Activated CD8-positive, alpha-beta T cell treated with anti-CD3 and anti-CD28 coated beads for 36 hours (primary cell): ENCODE data around the gene NUPR2. TPM values are rescaled to one million over a fixed set of nuclear protein-coding genes. Genes with fewer than 3 reads are reported as not detected.
A peak's percentile ranks its signal among the peaks of the same experiment; 100 is the strongest.
"Not testable (repeated sequence)": the region's sequence is repeated elsewhere in the genome, so short reads cannot be mapped to it uniquely, and the experiment has no call there.

Source experiments
- ATAC-seq: fragments of 200-7000 bp; cut with Tn5 transposase; one replicate; pipeline ENCODE4 v1.10.0; 2021; ENCODE audit warnings: mild to moderate bottlenecking, moderate library complexity
- CTCF ChIA-PET: fragments of 350-600 bp; sonication (Branson Sonifier 250); formaldehyde crosslinking; loops from one replicate; lab custom pipeline; 2021; ENCODE audit warnings: antibody characterized with exemption; lab: Charles Lee
- POLR2A ChIA-PET: fragments of 350-600 bp; sonication (Branson Sonifier 250); formaldehyde crosslinking; loops from one replicate; lab custom pipeline; 2021; ENCODE audit warnings: antibody characterized with exemption; lab: Charles Lee
- DNase-seq: peaks from one replicate; pipeline ENCODE4 v3.0.0-alpha.2; 2020
- H3K27ac Mint-ChIP-seq: one replicate; pipeline ENCODE4 v1.8.0; 2021; ENCODE audit warnings: mild to moderate bottlenecking, mixed read lengths
- H3K27me3 Mint-ChIP-seq: one replicate; pipeline ENCODE4 v1.8.0; 2021; ENCODE audit warnings: mixed read lengths
- H3K36me3 Mint-ChIP-seq: one replicate; pipeline ENCODE4 v1.8.0; 2021; ENCODE audit warnings: low read depth, mixed read lengths
- H3K4me1 Mint-ChIP-seq: one replicate; pipeline ENCODE4 v1.8.0; 2021; ENCODE audit warnings: low read depth, mixed read lengths
- H3K4me3 Mint-ChIP-seq: one replicate; pipeline ENCODE4 v1.8.0; 2021; ENCODE audit warnings: mild to moderate bottlenecking, moderate library complexity, mixed read lengths
- H3K9me3 Mint-ChIP-seq: one replicate; pipeline ENCODE4 v1.8.0; 2021; ENCODE audit warnings: mixed read lengths
- CTCF ChIP-seq: fragments of 200-600 bp; IDR thresholded peaks from one replicate; pipeline ENCODE4 v1.8.0; 2022; ENCODE audit warnings: antibody characterized with exemption, mild to moderate bottlenecking
- intact Hi-C: fragments of 100-400 bp; cut with micrococcal nuclease; formaldehyde crosslinking; loops from one replicate; pipeline ENCODE4 v1.10.0; 2022
- total RNA-seq, 2 experiments: library from RNA; stranded (reverse); gene quantifications; one replicate each; pipeline ENCODE4 v1.2.3, GENCODE V29; 2021

The NUPR2 gene
- total RNA-seq, 2 experiments from 2014 or later, result not detected

- ATAC-seq (no peak), DNase-seq (no peak)
- TF ChIP-seq CTCF, result no peak
- intact Hi-C loops, result no loop called here
- Mint-ChIP-seq H3K9me3 (no peaks in the 10 kb centered on the region), H3K36me3 (no peaks in the 10 kb centered on the region), H3K27me3 (no peaks in the 10 kb centered on the region), H3K4me3 (no peak overlapping the region), H3K4me1 (no peaks in the 10 kb centered on the region), H3K27ac (no peak overlapping the region)
- CTCF ChIA-PET, result no interaction called here
- POLR2A ChIA-PET, result no interaction called here
Observed at GRCh38 chr7:56124981-56125380, 8.8 kb upstream of the NUPR2 start.

GRCh38 chr7:56121440-56121839 lies 5.2 kb upstream of the NUPR2 start:
- Mint-ChIP-seq H3K4me1 (no peaks in the 10 kb centered on the region), H3K9me3 (no peaks in the 10 kb centered on the region), H3K36me3 (no peaks in the 10 kb centered on the region), H3K4me3 (no peak overlapping the region), H3K27me3 (peaks cover 19% of the 10 kb centered on the region), H3K27ac (no peak overlapping the region)
- intact Hi-C loops, result no loop called here
- POLR2A ChIA-PET, result no interaction called here
- no peak for TF ChIP-seq CTCF
- CTCF ChIA-PET, result no interaction called here
- DNase-seq (no peak), ATAC-seq (no peak)

GRCh38 chr7:56112244-56112643 lies 4.0 kb downstream of the NUPR2 start:
- H3K36me3 Mint-ChIP-seq, H3K4me3 Mint-ChIP-seq, CTCF ChIA-PET, DNase-seq, H3K27ac Mint-ChIP-seq, intact Hi-C loops, ATAC-seq, H3K9me3 Mint-ChIP-seq, POLR2A ChIA-PET: not testable (repeated sequence)
- Mint-ChIP-seq H3K4me1 (peaks cover 11% of the 10 kb centered on the region), H3K27me3 (peaks cover 12% of the 10 kb centered on the region)

- H3K9me3 Mint-ChIP-seq, result peaks cover 5% of the 10 kb centered on the region
- intact Hi-C loops, result no loop called here
- H3K27me3 Mint-ChIP-seq, result peaks cover under 1% of the 10 kb centered on the region
- no peak overlapping the region for H3K27ac Mint-ChIP-seq
- no peak for TF ChIP-seq CTCF
- ATAC-seq (peak; percentile 10), DNase-seq (peak; percentile 33)
- H3K4me1 Mint-ChIP-seq, result peaks cover 18% of the 10 kb centered on the region
- ChIA-PET CTCF (no interaction called here), POLR2A (no interaction called here)
- no peak overlapping the region for H3K4me3 Mint-ChIP-seq
- peaks cover 15% of the 10 kb centered on the region for H3K36me3 Mint-ChIP-seq
Observed at GRCh38 chr7:56110611-56111010, 5.6 kb downstream of the NUPR2 start.

GRCh38 chr7:56107954-56108258 lies 8.3 kb downstream of the NUPR2 start:
- Mint-ChIP-seq H3K27me3 (no peaks in the 10 kb centered on the region), H3K9me3 (peaks cover 5% of the 10 kb centered on the region), H3K4me3 (peak overlapping the region; percentile 100), H3K27ac (peak overlapping the region; percentile 99), H3K4me1 (peaks cover 26% of the 10 kb centered on the region), H3K36me3 (peaks cover 36% of the 10 kb centered on the region)
- POLR2A ChIA-PET, result no interaction called here
- ATAC-seq, result no peak
- intact Hi-C loops, result loop anchor here (5.0 kb wide), 1 partner anchor 56 kb away; the partner anchor contains the start of genes CCT6A and PSPH
- no peak for DNase-seq
- no peak for TF ChIP-seq CTCF
- CTCF ChIA-PET, result no interaction called here
